Germinal center (tissue), 1 donor: ENCODE data around the gene GPR153.

Experiments used
- DNase-seq: peaks from one replicate; pipeline ENCODE4 v3.0.0; 2012; ENCODE audit warnings: mixed read lengths, low spot score

Gene GPR153

GRCh38 chr1:6200188-6200809, 60.6 kb downstream of the GPR153 start:
- no peak for DNase-seq

DNA sequence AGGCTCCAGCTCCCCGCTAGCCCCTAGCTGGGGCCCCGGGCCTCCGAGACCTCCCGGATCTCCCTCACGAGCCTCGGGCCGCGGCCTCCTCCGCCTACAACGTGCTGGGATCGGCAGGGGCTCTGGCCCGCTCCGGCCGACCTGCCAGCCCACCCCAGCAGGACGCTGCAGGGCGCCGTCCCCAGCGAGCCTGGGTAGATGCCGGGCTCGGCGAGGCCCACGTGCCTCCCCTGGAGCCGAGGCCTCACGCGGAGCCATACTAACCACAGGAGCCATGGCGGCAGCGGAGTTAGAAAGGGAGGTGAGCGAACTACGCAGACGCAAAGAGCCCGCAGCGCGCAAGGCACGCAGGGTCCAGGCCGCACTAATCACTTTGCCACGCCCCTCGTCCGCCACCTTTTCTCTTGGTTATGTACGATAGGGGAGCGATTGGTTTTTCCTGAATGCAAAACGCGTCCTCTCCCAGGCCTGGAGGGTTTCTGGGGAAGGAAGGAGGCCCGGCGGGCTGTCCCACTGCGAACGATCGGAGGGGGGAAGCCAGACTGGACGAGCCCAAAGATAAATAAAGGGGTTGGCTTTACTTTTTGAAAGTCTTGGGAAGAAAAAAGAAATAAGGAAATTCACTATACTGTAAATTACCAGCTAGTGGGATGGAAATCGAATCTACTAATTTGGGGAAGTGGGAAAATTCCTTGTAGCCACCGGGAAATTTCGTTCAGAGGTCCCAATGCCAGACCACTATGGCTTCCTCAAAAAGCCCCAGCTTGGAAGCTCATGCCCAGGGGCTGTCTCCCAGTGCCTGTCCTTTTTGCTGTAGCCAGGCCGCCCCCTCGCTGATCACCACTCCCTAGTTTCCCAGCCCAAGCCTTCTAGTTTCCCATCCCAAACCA, 61.4 kb downstream of the GPR153 start, which contains the start of gene RPL22:
Gene RPL22 (minus strand): TSS at position 298 of the 890 bp plus-strand sequence. CDS start 22 bp downstream, at position 276.
- peak; percentile 93 for DNase-seq

GRCh38 chr1:6198646-6199297, 62.1 kb downstream of the GPR153 start:
- no peak for DNase-seq

- DNase-seq, result no peak
Observed at GRCh38 chr1:6197746-6198427, 63.0 kb downstream of the GPR153 start.
